Activated T-cell treated with anti-CD3 and anti-CD28 coated beads for 1 hour (primary cell): ENCODE data around the gene PGM3.
"Not testable (repeated sequence)": the region's sequence is repeated elsewhere in the genome, so short reads cannot be mapped to it uniquely, and the experiment has no call there.

ENCODE experiments used
- DNase-seq: peaks from one replicate; pipeline ENCODE4 v3.0.0-alpha.2; 2020; ENCODE audit warnings: low read depth

Gene PGM3

GRCh38 chr6:83192871-83193746 is at the start of gene PGM3, which contains the start of gene RWDD2A:
PGM3 (minus strand) TSS chr6:83193265; CDS start chr6:83191012, 2,253 bp downstream.
RWDD2A (plus strand) TSS chr6:83193357; CDS start chr6:83194452, 1,095 bp downstream.
- peak; percentile 83 for DNase-seq

- no peak for DNase-seq
Observed at GRCh38 chr6:83231146-83231545, 38.1 kb upstream of the PGM3 start.

GRCh38 chr6:83226517-83226916 is 33.5 kb upstream of the PGM3 start:
- no peak for DNase-seq

- no peak for DNase-seq
Observed at GRCh38 chr6:83221889-83222479, 28.9 kb upstream of the PGM3 start.

- no peak for DNase-seq
Observed at GRCh38 chr6:83221276-83221675, 28.2 kb upstream of the PGM3 start.

- DNase-seq = no peak
Observed at GRCh38 chr6:83220121-83220520, 27.1 kb upstream of the PGM3 start.

GRCh38 chr6:83218646-83219045 is 25.6 kb upstream of the PGM3 start:
- no peak for DNase-seq

- DNase-seq = no peak
Observed at GRCh38 chr6:83216806-83217205, 23.7 kb upstream of the PGM3 start.

- peak; percentile 22 for DNase-seq
Observed at GRCh38 chr6:83215131-83216047, 22.3 kb upstream of the PGM3 start.

- DNase-seq = no peak
Observed at GRCh38 chr6:83202031-83202430, 9.0 kb upstream of the PGM3 start.

- no peak for DNase-seq
Observed at GRCh38 chr6:83199863-83200225, 6.8 kb upstream of the PGM3 start.

- DNase-seq = no peak
Observed at GRCh38 chr6:83199173-83199862, 6.3 kb upstream of the PGM3 start.

- no peak for DNase-seq
Observed at GRCh38 chr6:83198486-83199172, 5.6 kb upstream of the PGM3 start.

GRCh38 chr6:83193747-83194566 is 892 bp upstream of the PGM3 start:
- DNase-seq = no peak

GRCh38 chr6:83192456-83192855 is 609 bp downstream of the PGM3 start:
- DNase-seq = no peak

GRCh38 chr6:83191974-83192373 is 1.1 kb downstream of the PGM3 start:
- DNase-seq = not testable (repeated sequence)

GRCh38 chr6:83190626-83191025 is 2.4 kb downstream of the PGM3 start:
- DNase-seq = no peak

GRCh38 chr6:83188501-83188900 is 4.6 kb downstream of the PGM3 start:
- DNase-seq = no peak

GRCh38 chr6:83185096-83185495 is 8.0 kb downstream of the PGM3 start:
- DNase-seq = no peak

GRCh38 chr6:83183082-83183828 is 9.8 kb downstream of the PGM3 start:
- DNase-seq = no peak
